B cell (primary cell): Measurements from ENCODE around the gene LSMEM2.

Experiments used
- EZH2 ChIP-seq: IDR thresholded peaks from 2 replicates; pipeline ENCODE4 v1.6.1; 2012; ENCODE audit warnings: borderline replicate concordance, low read depth, mild to moderate bottlenecking, moderate library complexity, low read length; ENCODE audit not compliant: insufficient read depth, poor library complexity, severe bottlenecking
- TF ChIP-seq, protein P1 (sequence below): fragments of 200-600 bp; IDR thresholded peaks from one replicate; pipeline ENCODE4 v1.8.0; 2022; ENCODE audit warnings: antibody characterized with exemption, mild to moderate bottlenecking

DNA sequence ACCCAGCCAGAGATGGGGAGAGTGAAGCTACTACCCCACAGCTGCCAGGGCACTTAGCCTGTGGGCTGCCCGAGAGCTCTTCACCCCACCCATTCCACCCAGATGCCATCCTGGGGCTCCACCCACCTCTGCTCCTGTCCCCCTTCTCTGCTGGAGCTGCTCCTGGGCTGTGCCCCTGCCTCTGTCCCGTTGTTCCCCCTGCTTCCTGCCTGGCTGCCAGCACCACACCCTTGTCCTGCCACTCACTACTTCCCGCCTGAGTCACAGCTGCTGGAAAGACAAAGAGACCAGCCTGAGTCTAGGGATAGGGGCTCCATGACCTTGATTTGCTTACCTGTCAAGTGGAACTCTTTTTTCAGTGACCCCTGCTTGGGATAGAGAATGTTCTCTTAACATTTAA is 30.5 kb upstream of the LSMEM2 start:
- TF ChIP-seq, protein P1, sequence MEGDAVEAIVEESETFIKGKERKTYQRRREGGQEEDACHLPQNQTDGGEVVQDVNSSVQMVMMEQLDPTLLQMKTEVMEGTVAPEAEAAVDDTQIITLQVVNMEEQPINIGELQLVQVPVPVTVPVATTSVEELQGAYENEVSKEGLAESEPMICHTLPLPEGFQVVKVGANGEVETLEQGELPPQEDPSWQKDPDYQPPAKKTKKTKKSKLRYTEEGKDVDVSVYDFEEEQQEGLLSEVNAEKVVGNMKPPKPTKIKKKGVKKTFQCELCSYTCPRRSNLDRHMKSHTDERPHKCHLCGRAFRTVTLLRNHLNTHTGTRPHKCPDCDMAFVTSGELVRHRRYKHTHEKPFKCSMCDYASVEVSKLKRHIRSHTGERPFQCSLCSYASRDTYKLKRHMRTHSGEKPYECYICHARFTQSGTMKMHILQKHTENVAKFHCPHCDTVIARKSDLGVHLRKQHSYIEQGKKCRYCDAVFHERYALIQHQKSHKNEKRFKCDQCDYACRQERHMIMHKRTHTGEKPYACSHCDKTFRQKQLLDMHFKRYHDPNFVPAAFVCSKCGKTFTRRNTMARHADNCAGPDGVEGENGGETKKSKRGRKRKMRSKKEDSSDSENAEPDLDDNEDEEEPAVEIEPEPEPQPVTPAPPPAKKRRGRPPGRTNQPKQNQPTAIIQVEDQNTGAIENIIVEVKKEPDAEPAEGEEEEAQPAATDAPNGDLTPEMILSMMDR: no peak
- TF ChIP-seq EZH2: no peak
